MM.1S (cell line): Measurements from ENCODE around the gene OSGEP.

Source experiments
- DNase-seq: peaks from one replicate; pipeline ENCODE4 v3.0.0-alpha.2; 2015
- H2AFZ ChIP-seq: fragments of 300-600 bp; sonication (generic); 2 replicates; pipeline ENCODE4 v1.6.0; 2016; ENCODE audit warnings: antibody characterized with exemption, low read length
- H3F3A ChIP-seq: fragments of 300-600 bp; sonication (generic); 2 replicates; pipeline ENCODE4 v1.6.1; 2016; ENCODE audit warnings: mild to moderate bottlenecking, antibody characterized with exemption, low read length, moderate library complexity, mixed read lengths; ENCODE audit not compliant: insufficient read depth
- H3K27ac ChIP-seq: fragments of 300-600 bp; sonication (generic); 2 replicates; pipeline ENCODE4 v1.5.1; 2016; ENCODE audit warnings: mild to moderate bottlenecking, low read length
- H3K27me3 ChIP-seq: fragments of 300-600 bp; sonication (generic); replicated peaks from 2 replicates; pipeline ENCODE4 v1.6.0; 2016; ENCODE audit warnings: low read length; ENCODE audit not compliant: insufficient read depth
- H3K36me3 ChIP-seq: fragments of 300-600 bp; sonication (generic); replicated peaks from 2 replicates; pipeline ENCODE4 v1.6.1; 2016; ENCODE audit warnings: mild to moderate bottlenecking, low read length, mixed read lengths; ENCODE audit not compliant: insufficient read depth
- H3K4me1 ChIP-seq: fragments of 300-600 bp; sonication (generic); 2 replicates; pipeline ENCODE4 v1.6.1; 2016; ENCODE audit warnings: low read length, mixed read lengths
- H3K4me2 ChIP-seq: fragments of 300-600 bp; sonication (generic); 2 replicates; pipeline ENCODE4 v1.6.0; 2016; ENCODE audit warnings: low read depth, low read length
- H3K4me3 ChIP-seq: fragments of 300-600 bp; sonication (generic); 2 replicates; pipeline ENCODE4 v1.5.1; 2016; ENCODE audit warnings: low read length, mixed read lengths
- H3K79me2 ChIP-seq: fragments of 300-600 bp; sonication (generic); 2 replicates; pipeline ENCODE4 v1.6.1; 2016; ENCODE audit warnings: mixed run types, low read length, mixed read lengths
- H3K9ac ChIP-seq: fragments of 300-600 bp; sonication (generic); 2 replicates; pipeline ENCODE4 v1.6.1; 2016; ENCODE audit warnings: low read length, mixed read lengths
- H3K9me2 ChIP-seq: fragments of 300-600 bp; sonication (generic); replicated peaks from 2 replicates; pipeline ENCODE4 v1.6.1; 2016; ENCODE audit warnings: mild to moderate bottlenecking, low read length, mixed read lengths; ENCODE audit not compliant: insufficient read depth
- H3K9me3 ChIP-seq: fragments of 300-600 bp; sonication (generic); replicated peaks from 2 replicates; pipeline ENCODE4 v1.6.1; 2016; ENCODE audit warnings: mild to moderate bottlenecking, low read length, mixed read lengths; ENCODE audit not compliant: insufficient read depth
- H4K20me1 ChIP-seq: fragments of 300-600 bp; sonication (generic); 2 replicates; pipeline ENCODE4 v1.6.1; 2016; ENCODE audit warnings: mild to moderate bottlenecking, low read length, moderate library complexity, mixed read lengths; ENCODE audit not compliant: insufficient read depth
- EZH2 ChIP-seq: fragments of 300-600 bp; sonication (generic); optimal IDR thresholded peaks from 2 replicates; pipeline ENCODE3; 2017; ENCODE audit warnings: low read depth, mild to moderate bottlenecking, antibody characterized with exemption, low read length, mixed read lengths
- EZH2phosphoT487 ChIP-seq: fragments of 300-600 bp; sonication (generic); IDR thresholded peaks from 2 replicates; pipeline ENCODE4 v1.6.1; 2018; ENCODE audit warnings: antibody characterized with exemption, low read length
- TF ChIP-seq, protein P1 (sequence below): fragments of 300-600 bp; sonication (generic); IDR thresholded peaks from 2 replicates; pipeline ENCODE4 v1.5.1; 2016; ENCODE audit warnings: antibody characterized with exemption, low read length, mixed read lengths

Gene OSGEP

GRCh38 chr14:20472536-20473169 lies 18.0 kb upstream of the OSGEP start:
- Histone ChIP-seq H3K4me2 (no peak overlapping the region), H3K36me3 (no peaks in the 10 kb centered on the region; the same call in 1 of the 2 replicates), H3K27ac (no peak overlapping the region), H3K27me3 (no peaks in the 10 kb centered on the region), H3K4me1 (peaks cover 4% of the 10 kb centered on the region; the same call in 1 of the 2 replicates), H4K20me1 (no peaks in the 10 kb centered on the region), H3K79me2 (peaks cover 36% of the 10 kb centered on the region), H3K9me3 (no peaks in the 10 kb centered on the region), H3K9me2 (no peaks in the 10 kb centered on the region), H3K9ac (no peak overlapping the region), H2AFZ (no peak overlapping the region), H3K4me3 (no peak overlapping the region), H3F3A (no peaks in the 10 kb centered on the region)
- TF ChIP-seq, protein P1, sequence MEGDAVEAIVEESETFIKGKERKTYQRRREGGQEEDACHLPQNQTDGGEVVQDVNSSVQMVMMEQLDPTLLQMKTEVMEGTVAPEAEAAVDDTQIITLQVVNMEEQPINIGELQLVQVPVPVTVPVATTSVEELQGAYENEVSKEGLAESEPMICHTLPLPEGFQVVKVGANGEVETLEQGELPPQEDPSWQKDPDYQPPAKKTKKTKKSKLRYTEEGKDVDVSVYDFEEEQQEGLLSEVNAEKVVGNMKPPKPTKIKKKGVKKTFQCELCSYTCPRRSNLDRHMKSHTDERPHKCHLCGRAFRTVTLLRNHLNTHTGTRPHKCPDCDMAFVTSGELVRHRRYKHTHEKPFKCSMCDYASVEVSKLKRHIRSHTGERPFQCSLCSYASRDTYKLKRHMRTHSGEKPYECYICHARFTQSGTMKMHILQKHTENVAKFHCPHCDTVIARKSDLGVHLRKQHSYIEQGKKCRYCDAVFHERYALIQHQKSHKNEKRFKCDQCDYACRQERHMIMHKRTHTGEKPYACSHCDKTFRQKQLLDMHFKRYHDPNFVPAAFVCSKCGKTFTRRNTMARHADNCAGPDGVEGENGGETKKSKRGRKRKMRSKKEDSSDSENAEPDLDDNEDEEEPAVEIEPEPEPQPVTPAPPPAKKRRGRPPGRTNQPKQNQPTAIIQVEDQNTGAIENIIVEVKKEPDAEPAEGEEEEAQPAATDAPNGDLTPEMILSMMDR, result no peak
- TF ChIP-seq EZH2phosphoT487, result no peak
- TF ChIP-seq EZH2, result no peak
- DNase-seq, result no peak

- H3K79me2 ChIP-seq, result peaks cover 36% of the 10 kb centered on the region
- H2AFZ ChIP-seq, result 0 out of 2 replicates have a peak overlapping the region, but pooled peaks have one; percentile 42
- DNase-seq, result no peak
- H4K20me1 ChIP-seq, result no peaks in the 10 kb centered on the region
- no peaks in the 10 kb centered on the region for H3K9me3 ChIP-seq
- H3K4me2 ChIP-seq, result peak overlapping the region; percentile 85
- no peaks in the 10 kb centered on the region for H3F3A ChIP-seq
- no peaks in the 10 kb centered on the region for H3K9me2 ChIP-seq
- H3K27me3 ChIP-seq, result no peaks in the 10 kb centered on the region
- H3K4me3 ChIP-seq, result peak overlapping the region; percentile 85
- no peak overlapping the region for H3K27ac ChIP-seq
- no peaks in the 10 kb centered on the region for H3K36me3 ChIP-seq
- TF ChIP-seq, protein P1, result no peak
- TF ChIP-seq EZH2 (no peak), EZH2phosphoT487 (no peak)
- H3K4me1 ChIP-seq, result peaks cover 4% of the 10 kb centered on the region; the same call in 1 of the 2 replicates
- peak overlapping the region; percentile 83; the same call in 1 of the 2 replicates for H3K9ac ChIP-seq
Measured at GRCh38 chr14:20470603-20470901, 15.9 kb upstream of the OSGEP start.

GRCh38 chr14:20469890-20470602 lies 15.4 kb upstream of the OSGEP start:
- Histone ChIP-seq H4K20me1 (no peaks in the 10 kb centered on the region), H3K27ac (peak overlapping the region; percentile 74), H3K9me2 (no peaks in the 10 kb centered on the region), H3F3A (no peaks in the 10 kb centered on the region), H3K36me3 (no peaks in the 10 kb centered on the region), H3K4me3 (peak overlapping the region; percentile 85), H3K9ac (peak overlapping the region; percentile 83), H3K4me2 (peak overlapping the region; percentile 85), H3K79me2 (peaks cover 36% of the 10 kb centered on the region), H3K9me3 (no peaks in the 10 kb centered on the region), H2AFZ (peak overlapping the region; percentile 42; the same call in 1 of the 2 replicates), H3K4me1 (peaks cover 4% of the 10 kb centered on the region; the same call in 1 of the 2 replicates), H3K27me3 (no peaks in the 10 kb centered on the region)
- DNase-seq, result peak; percentile 24
- TF ChIP-seq EZH2, result no peak
- TF ChIP-seq EZH2phosphoT487, result no peak
- TF ChIP-seq, protein P1, result no peak
